HG02884 (cell line): ENCODE results near the gene VIPR2.
"Not testable (repeated sequence)": the region's sequence is repeated elsewhere in the genome, so short reads cannot be mapped to it uniquely, and the experiment has no call there.

ENCODE experiments used
- ATAC-seq: cut with Tn5 transposase; IDR thresholded peaks from one replicate; pipeline ENCODE4 v1.9.1; 2021; ENCODE audit warnings: mild to moderate bottlenecking, moderate library complexity; ENCODE audit not compliant: unreplicated experiment

VIPR2 gene

DNA sequence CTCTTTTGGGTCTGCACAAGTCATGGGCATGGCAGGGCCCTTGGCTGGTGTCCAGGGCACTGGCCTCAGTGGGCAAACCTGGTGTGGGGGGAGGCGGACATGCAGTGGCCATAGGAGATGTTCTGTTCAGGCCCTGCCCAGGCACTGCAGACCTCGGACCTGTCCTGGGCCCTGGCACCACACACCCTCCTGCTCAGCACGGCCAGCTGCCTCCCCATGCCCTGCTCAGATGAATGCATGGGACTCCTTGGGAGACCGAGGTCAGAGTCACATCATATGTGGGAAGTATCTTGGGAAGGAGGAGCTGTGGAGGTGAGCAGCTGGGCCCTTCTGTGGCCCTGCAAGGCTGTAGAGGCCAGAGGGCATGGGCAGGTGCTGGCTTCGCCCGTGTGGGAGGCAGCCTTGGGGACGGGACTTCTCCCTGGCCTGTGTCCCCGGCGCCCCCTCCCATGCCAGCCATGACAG, 130.8 kb downstream of the VIPR2 start:
- no peak for ATAC-seq

DNA sequence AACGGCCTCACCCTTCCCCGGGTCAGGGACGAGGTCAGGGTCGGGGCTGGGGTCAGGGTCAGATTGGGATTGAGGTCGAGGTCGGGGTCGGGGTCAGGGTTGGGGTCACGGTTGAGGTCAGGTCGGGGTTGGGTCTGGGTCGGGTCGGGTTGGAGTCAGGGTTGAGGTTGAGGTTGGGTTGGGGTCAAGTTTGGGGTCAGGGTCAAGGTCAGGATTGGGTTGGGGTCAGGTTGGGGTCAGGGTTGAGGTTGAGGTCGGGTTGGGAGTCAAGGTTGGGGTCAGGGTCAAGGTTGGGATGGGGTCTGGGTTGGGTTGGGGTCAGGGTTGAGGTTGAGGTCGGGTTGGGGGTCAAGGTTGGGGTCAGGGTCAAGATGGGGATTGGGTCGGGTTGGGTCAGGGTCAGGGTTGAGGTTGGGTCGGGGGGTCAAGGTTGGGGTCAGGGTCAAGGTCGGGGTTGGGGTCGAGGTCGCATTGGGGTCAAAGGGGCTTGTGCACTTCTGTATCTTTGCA, 131.4 kb downstream of the VIPR2 start:
- ATAC-seq, result no peak

DNA sequence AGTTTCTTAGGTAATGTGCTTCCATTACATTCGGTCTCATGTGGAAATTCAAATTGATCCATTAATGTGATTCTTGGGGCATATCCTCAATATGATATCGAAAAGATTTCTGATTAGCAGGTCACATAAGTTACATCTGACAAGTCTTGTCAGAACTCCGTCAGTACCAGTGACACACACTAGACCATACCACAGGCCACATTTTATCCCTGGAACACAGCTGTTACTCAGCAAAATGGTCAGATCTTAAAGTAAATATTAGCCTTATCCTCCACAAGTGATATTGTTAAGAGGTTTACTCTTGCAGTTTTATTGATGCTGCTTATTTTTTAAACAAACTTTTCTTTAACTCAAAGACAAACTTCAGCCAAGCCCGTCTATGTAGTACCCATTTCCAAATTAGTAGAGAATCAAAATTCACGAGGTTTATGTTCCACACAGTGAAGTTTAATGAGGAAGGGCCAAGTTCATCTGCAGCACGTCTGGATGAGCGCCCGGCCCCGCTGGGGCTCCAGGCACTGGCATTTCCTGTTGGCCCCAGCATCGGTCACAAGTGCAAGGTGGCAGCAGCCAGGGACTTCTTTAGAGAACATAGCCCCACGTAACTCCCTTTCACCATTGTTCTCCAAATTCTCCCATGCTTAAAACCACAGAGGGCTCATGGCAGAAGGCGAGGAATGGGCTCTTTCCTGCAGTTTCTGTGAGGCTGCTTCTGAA, 132.2 kb downstream of the VIPR2 start:
- no peak for ATAC-seq

DNA sequence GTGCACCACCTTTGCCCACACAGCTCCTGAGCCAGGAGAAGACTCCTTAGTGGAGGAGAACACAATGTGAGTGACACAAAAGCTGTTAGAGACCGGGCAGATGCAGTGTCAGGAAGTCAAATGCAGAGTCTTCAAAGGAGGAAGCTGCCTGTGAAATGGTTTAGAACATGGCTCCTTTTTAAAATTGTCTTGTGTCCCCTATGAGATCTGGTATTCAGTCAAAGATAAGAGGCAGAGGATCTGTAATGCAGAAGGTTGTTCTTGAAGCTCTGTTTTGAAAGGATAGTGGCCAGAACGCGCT, 133.0 kb downstream of the VIPR2 start:
- no peak for ATAC-seq

DNA sequence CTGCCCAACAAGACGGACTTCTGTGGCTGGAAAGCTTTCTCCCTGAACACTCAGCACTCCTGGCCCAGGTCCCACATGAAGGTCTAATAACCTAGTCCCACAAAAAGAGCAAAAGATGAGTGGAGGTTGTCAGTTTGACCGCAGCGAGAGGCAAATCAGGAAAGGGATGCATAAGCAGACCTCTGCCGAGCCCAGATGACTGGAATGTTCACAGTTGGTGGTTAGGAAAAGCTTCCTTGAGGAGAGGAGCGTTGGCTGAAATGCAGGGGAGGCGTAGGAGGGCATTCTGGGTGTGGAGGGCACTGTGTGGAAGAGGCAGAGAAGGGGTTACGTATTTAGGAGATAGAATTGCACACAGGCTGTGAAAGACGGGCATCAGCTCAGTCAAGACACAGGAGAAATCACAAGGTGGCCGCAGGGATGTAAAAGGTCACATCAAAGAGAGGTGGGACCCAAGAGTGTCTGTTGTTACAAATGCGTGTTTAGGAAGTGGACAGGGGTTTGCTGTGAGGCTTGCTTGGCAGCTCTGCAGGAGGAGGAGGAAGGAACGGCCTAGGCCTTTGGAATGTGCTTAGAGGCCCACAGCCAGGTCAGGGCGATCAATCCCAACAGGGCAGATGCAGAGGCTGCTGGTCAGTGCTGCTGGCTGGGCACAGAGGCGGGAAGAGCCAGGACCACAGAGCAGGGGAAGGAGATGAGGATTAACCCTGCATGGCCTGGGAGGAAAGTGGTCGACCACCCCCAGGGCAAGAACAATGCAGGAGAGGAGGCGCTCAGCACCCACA, 133.5 kb downstream of the VIPR2 start:
- ATAC-seq, result no peak

DNA sequence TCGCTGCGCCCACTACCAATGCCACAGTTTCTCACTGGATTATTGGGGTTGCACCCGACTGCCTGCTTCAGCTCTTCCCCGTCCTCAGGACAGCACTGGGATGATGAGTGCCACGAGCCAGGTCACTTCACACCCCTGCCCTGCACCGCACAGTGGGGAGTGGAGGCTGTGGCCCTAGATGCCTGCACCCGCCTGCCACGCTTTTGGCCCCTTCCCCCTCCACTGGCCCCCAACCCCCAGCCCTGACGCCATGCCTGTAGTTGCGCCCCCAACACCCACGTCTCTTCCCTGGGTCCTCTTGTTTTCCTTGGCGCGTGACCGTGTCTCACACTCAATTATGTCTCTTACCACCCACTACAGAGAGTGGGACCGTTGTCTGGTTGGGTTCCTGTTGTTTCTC, 134.3 kb downstream of the VIPR2 start:
- no peak for ATAC-seq

DNA sequence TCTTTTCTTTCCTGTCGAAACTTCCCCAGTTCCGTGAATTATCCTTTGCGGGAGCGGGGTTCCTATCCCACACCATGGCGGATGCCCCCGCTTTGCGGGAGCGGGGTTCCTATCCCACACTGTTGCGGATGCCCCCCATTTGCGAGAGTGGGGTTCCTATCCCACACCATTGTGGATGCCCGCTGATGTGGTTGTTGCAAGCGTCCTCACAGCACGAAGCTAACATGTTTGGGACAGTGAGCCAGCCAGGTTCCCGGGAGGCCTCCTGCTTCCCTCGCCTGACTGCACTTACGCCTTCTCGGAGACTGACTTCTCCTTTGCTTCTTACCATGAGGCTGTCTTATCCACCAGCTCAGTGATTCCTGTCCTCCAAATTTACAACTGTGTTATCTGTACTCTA, 134.7 kb downstream of the VIPR2 start:
- ATAC-seq, result no peak

DNA sequence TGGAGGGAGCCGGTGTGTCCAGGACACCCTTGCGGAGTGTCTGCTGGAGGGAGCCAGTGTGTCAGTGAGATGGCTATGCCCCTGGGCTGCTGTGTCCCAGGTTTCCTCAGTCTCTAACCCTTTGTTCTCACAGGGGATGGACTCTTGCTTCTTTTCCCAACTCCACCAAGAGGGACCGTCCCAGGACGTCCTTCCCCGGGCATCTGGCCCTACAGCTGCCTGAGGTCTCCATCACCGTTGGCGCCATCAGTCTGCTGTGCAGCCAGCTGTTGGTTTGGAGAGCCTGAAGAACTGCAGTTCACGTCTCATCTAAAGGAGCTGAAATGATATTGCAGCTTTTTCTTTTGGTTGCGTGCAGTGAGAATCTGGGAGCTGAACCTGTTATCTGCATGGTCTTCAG, 136.2 kb downstream of the VIPR2 start:
- no peak for ATAC-seq

DNA sequence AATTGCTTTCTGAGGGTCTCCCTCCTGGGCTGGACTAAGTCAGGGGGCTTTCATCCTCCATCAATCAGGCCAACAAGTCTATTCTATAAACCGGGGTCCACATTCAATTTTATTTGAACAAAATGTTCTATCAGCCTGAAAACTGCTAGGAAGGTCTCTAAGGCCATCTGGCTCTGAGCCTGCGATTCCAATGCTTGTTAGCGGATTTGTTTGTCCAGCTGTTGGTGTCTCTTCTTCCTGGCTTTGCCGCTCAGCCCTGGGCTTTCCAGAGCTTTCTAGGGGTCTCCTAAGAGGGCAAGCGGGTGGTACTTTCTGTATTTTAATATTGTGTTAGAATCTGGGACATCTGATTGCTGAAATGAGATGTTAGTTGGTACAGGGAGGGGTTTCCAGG, 136.7 kb downstream of the VIPR2 start:
- no peak for ATAC-seq

DNA sequence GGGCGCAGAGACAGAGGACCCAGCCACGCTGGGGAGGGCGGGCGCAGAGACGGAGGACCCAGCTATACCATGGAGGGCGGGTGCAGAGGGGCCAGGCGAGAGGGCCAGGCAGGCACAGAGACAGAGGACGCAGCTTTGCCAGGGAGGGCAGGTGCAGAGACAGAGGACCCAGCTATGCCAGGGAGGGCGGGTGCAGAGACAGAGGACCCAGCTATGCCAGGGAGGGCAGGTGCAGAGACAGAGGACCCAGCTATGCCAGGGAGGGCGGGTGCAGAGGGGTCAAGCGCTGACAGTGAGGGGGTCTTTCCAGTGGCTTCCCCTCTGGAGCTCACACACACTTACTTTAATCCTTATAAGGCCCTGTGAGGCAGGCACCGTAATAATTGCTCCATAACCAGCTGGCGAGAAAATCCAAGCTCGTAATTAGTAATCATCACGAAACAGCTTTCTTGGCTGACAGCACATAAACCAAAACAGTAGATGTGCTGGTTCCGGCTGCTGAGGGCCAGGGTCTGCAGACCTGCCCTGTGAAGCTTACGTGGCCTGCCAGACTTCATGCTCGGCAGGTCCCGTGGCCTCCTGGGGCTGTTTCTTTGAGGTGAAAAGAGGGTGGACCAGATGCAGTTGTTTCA, 137.2 kb downstream of the VIPR2 start:
- ATAC-seq, result no peak

DNA sequence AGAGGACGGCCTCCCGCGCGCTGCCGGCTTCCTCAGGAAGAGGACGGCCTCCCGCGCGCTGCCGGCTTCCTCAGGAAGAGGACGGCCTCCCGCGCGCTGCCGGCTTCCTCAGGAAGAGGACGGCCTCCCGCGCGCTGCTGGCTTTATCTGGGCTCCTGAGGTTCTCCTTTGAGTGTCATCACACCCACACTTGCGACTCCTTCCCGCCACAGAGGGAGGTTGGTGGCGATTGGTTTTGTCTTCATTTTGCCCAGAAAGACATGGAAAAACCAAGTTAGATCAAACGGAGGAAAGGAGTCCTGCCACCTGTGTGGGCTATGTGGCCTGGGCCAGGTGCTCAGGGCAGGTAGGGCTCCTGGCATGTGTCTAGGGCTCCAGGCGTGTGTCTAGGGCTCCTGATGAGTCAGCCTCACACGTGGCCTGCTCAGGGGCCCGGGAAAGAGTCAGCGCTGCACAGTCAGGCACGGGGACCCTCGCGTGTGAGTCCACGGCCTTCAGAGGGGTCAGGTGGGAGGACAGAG, 138.0 kb downstream of the VIPR2 start:
- ATAC-seq, result no peak

DNA sequence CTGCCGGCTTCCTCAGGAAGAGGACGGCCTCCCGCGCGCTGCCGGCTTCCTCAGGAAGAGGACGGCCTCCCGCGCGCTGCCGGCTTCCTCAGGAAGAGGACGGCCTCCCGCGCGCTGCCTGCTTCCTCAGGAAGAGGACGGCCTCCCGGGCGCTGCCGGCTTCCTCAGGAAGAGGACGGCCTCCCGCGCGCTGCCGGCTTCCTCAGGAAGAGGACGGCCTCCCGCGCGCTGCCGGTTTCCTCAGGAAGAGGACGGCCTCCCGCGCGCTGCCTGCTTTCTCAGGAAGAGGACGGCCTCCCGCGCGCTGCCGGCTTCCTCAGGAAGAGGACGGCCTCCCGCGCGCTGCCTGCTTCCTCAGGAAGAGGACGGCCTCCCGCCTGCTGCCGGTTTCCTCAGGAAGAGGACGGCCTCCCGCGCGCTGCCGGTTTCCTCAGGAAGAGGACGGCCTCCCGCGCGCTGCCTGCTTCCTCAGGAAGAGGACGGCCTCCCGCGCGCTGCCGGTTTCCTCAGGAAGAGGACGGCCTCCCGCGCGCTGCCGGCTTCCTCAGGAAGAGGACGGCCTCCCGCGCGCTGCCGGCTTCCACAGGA, 138.6 kb downstream of the VIPR2 start:
- not testable (repeated sequence) for ATAC-seq

DNA sequence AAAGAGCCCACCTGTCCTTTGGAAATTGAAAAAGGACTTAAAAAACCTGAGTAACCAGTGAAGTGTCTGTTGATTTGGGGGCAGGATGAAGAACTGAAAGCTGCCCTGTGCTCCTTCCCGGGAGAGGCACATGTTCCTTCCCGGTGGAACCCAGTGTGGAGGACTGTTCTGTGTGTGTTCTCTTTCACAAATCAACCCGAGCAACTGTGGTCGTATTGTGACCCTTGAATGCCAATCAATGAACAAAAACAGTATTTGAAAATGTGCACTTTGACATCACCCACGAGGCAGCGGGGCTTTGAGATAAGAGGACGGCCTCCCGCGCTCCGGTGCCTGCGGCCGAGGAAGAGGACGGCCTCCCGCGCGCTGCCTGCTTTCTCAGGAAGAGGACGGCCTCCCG, 139.0 kb downstream of the VIPR2 start:
- no peak for ATAC-seq

DNA sequence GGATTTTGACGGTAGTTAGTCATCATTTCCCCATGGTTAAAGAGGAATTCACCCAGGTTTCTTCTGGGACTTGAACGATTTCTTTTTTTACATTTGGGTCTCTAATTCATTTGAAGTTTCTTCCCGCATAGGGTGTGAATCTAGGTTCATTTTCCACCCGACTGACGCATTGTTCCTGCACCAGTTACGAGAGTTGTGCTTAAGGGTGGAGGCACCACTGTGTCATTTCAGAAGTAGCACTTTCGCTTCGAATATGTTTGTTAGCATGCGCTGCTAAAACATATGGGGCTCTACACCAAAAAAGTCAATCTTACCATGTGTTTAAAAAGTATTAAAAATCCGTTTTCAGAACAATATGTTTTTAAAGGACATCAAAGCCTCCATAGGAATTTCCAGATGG, 140.3 kb downstream of the VIPR2 start:
- no peak for ATAC-seq

DNA sequence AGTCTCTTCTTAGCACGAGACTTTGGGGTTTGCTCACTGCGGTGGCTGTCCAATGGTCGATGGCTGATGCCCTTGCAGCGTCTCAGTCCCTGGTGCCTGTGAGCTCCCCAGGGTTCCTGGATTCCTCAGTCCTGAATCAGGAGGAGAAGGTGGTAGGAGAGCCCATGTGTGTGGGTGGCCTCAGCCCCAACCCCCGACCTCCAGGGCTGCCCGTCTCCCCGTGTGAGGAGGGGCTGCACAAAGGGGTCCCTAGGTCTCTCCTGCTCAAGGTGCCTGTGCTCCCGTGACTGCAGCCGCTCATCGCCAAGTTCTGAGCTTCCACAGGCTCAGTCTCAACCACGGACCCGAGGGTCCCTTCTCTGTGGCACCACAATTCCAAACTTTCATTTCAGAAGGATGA, 142.9 kb downstream of the VIPR2 start:
- ATAC-seq, result no peak

DNA sequence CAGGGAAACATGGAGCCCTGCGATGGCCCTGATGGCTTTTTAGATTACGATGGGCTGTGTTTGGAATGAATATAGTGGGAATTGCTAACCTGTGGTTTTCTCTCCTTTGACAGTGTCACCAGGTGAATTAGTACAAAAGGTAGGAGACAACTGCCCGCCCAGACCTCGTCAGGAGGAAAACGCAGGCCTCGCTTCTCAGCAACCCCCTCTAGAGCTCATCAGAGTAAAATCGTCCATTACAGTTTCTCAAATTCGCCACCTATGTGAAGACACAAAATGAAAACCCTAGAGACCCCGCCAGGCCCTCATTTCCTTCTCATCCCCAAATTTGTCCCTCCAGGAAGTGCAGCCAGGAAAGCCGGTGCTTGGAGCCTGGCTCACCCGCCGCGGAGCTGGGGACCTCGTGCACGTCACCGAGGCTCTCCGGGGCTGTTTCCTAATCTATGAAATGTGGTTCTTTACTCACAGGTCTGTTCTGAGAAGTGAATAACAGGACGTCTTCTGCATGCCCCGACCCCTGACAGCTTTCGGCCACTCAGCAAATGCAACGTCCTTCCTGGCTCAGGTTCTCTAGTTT, 143.7 kb downstream of the VIPR2 start:
- no peak for ATAC-seq

DNA sequence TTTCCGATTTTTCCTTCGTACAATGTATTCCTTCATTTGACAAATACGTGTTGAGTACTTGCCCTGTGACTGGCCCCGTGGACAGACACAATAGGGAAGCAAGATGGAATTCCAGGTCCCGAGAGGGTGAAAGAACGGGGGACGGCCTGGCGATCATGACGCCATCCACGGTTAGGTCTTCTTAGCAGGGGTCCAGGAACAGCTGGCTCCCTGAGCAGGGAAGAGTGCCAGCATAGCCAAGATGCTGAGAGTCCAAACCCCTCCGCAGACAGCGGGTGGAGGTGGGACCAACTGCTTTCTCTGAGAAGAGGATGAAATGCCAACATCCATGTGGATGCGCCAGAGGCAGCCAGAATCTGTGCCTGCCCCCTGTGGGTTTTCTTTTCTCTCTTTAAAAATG, 144.6 kb downstream of the VIPR2 start:
- ATAC-seq, result no peak

DNA sequence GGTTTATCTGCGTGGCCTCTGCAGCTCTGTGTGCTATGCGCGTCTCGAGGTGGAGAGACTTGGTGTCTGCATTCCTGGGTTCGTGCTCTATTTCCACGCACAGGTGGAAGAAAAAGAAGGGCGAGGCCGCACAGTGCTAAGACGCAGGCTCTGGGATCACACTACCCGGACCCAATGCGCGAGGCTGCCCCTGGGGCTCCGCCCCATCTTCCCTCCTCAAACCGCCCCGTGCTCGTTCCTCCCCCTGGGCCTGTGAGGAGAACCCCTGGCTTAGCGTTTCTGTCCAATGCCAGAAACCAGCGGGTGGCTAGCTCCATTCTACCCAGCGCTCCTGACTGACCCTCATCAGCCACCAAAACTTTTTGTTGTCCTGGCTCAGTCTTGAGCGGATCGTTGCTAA, 145.2 kb downstream of the VIPR2 start:
- no peak for ATAC-seq

DNA sequence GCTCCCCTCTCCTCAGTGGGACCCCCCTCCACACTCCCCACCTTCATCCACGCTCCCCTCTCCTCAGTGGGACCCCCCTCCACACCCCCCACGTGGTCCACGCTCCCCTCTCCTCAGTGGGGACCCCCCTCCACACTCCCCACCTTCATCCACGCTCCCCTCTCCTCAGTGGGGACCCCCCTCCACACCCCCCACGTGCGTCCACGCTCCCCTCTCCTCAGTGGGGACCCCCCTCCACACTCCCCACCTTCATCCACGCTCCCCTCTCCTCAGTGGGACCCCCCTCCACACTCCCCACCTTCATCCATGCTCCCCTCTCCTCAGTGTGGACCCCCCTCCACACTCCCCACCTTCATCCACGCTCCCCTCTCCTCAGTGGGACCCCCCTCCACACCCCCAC, 146.4 kb downstream of the VIPR2 start:
- not testable (repeated sequence) for ATAC-seq

DNA sequence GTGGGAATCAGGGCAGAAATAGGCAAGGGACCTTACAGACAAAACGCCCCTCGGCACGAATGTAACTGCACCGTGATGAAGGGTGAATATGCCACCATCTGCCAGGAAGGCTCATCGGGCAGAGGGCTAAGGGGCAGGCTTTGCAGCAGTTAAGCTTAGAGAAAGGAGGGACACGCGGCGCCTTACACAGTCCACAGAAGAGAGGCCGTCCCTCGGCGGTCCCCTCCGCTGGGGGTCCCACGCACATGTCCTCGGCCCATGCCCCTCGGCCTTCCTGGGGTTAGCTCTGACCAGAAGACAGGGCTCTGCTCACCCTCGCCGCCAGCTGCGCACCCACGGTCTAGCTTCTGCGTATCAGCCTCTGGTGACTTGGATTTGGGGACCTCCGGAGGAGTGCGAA, 147.2 kb downstream of the VIPR2 start:
- no peak for ATAC-seq

DNA sequence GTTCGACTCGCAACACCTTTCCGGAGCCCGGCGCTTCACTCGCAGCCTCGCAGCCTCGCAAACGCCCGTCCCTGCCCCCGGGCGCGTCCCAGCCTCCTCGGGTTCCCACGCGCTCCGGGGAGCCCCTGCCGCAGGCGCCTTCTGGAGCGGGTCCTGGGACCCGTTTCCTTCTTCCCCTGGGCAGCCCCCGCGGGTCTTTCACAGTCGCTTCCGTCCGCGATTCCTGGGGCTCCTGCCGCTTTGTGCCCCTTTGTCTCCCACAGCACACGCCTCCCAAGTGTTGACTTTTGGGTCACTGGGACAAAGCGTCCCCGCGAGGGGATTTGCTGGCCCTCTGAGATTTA, 147.6 kb downstream of the VIPR2 start:
- no peak for ATAC-seq
